Measurements from ENCODE around the gene BEST1. TPM values are rescaled to one million over a fixed set of nuclear protein-coding genes. Genes with fewer than 3 reads are reported as not detected.

The BEST1 gene
- total and polyA plus RNA-seq, 12 donors: 0.39 to 4.9 (median 1.5) TPM

GRCh38 chr11:61971248-61972111 is 21.3 kb downstream of the BEST1 start:
- Histone ChIP-seq H3K27ac (peak overlapping the region; percentile 86 to 100 (median 95)), H3K27me3 (no peaks in the 10 kb centered on the region), H3K4me1 (peaks cover 23 to 84% (median 76%) of the 10 kb centered on the region in 9 donors), H3K36me3 (peaks cover 0 to 4% (median 0%) of the 10 kb centered on the region in 9 donors), H3K4me3 (peak overlapping the region in 3 of 10 donors; percentile 7 to 28 (median 23)), H3K9me3 (no peaks in the 10 kb centered on the region)
- DNase-seq: peak; percentile 97 to 99
- 9 to 14% methylated on average over 16 of the region's 16 CpGs for WGBS, 2 donors
- intact Hi-C loops (cut with DNase I): loop anchor here in 5 of 10 donors (2.0 to 10.0 kb wide), 3 partner anchors 53 to 154 kb away; partner anchors contain the start of gene FADS1 (in 1 of the 5)
- TF ChIP-seq, protein P1, sequence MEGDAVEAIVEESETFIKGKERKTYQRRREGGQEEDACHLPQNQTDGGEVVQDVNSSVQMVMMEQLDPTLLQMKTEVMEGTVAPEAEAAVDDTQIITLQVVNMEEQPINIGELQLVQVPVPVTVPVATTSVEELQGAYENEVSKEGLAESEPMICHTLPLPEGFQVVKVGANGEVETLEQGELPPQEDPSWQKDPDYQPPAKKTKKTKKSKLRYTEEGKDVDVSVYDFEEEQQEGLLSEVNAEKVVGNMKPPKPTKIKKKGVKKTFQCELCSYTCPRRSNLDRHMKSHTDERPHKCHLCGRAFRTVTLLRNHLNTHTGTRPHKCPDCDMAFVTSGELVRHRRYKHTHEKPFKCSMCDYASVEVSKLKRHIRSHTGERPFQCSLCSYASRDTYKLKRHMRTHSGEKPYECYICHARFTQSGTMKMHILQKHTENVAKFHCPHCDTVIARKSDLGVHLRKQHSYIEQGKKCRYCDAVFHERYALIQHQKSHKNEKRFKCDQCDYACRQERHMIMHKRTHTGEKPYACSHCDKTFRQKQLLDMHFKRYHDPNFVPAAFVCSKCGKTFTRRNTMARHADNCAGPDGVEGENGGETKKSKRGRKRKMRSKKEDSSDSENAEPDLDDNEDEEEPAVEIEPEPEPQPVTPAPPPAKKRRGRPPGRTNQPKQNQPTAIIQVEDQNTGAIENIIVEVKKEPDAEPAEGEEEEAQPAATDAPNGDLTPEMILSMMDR (IDR thresholded peaks at IDR 0.05): no peak
- ATAC-seq: peak; percentile 64 to 85 (median 80)

- no peaks in the 10 kb centered on the region for H3K27me3 ChIP-seq
- TF ChIP-seq, protein P1 (IDR thresholded peaks at IDR 0.05): no peak
- H3K4me3 ChIP-seq: peak overlapping the region in 2 of 10 donors; percentile 23 to 28
- ATAC-seq (no peak), DNase-seq (no peak)
- intact Hi-C loops (cut with DNase I): loop anchor here in 4 of 10 donors (2.0 to 10.0 kb wide), 3 partner anchors 53 to 155 kb away; partner anchors contain the start of gene FADS1 (in 1 of the 4)
- no peaks in the 10 kb centered on the region for H3K9me3 ChIP-seq
- H3K36me3 ChIP-seq: no peaks in the 10 kb centered on the region
- peaks cover 23 to 90% (median 76%) of the 10 kb centered on the region in 9 donors for H3K4me1 ChIP-seq
- 36 to 40% methylated on average over 7 of the region's 7 CpGs for WGBS, 2 donors
- H3K27ac ChIP-seq: peak overlapping the region; percentile 86 to 100 (median 95)
Observed at GRCh38 chr11:61972112-61972671, 22.0 kb downstream of the BEST1 start.

GRCh38 chr11:61972672-61973475 is 22.7 kb downstream of the BEST1 start:
- H3K27ac ChIP-seq: peak overlapping the region; percentile 86 to 100 (median 95)
- H3K9me3 ChIP-seq: no peaks in the 10 kb centered on the region
- no peaks in the 10 kb centered on the region for H3K36me3 ChIP-seq
- DNase-seq (no peak), ATAC-seq (peak in 2 of 8 donors; percentile 2)
- WGBS, 2 donors: 58 to 60% methylated on average over 11 of the region's 11 CpGs
- intact Hi-C loops (cut with DNase I): loop anchor here in 4 of 10 donors (2.0 to 10.0 kb wide), 3 partner anchors 52 to 156 kb away; partner anchors contain the start of gene FADS1 (in 1 of the 4)
- H3K27me3 ChIP-seq: no peaks in the 10 kb centered on the region
- peaks cover 23 to 94% (median 81%) of the 10 kb centered on the region in 9 donors for H3K4me1 ChIP-seq
- H3K4me3 ChIP-seq: peak overlapping the region in 1 of 10 donors; percentile 23
- TF ChIP-seq, protein P1 (IDR thresholded peaks at IDR 0.05): no peak

Measured in heart right ventricle (tissue), 16 donors.